Fibroblast of the conjunctiva (primary cell): ENCODE results near the gene TMEM164.
A peak's percentile ranks its signal among the peaks of the same experiment; 100 is the strongest.
"Not testable (repeated sequence)": the region's sequence is repeated elsewhere in the genome, so short reads cannot be mapped to it uniquely, and the experiment has no call there.

Experiments used
- DNase-seq: peaks from one replicate; pipeline ENCODE4 v3.0.0-alpha.2; 2010; ENCODE audit warnings: low read depth

The TMEM164 gene

DNA sequence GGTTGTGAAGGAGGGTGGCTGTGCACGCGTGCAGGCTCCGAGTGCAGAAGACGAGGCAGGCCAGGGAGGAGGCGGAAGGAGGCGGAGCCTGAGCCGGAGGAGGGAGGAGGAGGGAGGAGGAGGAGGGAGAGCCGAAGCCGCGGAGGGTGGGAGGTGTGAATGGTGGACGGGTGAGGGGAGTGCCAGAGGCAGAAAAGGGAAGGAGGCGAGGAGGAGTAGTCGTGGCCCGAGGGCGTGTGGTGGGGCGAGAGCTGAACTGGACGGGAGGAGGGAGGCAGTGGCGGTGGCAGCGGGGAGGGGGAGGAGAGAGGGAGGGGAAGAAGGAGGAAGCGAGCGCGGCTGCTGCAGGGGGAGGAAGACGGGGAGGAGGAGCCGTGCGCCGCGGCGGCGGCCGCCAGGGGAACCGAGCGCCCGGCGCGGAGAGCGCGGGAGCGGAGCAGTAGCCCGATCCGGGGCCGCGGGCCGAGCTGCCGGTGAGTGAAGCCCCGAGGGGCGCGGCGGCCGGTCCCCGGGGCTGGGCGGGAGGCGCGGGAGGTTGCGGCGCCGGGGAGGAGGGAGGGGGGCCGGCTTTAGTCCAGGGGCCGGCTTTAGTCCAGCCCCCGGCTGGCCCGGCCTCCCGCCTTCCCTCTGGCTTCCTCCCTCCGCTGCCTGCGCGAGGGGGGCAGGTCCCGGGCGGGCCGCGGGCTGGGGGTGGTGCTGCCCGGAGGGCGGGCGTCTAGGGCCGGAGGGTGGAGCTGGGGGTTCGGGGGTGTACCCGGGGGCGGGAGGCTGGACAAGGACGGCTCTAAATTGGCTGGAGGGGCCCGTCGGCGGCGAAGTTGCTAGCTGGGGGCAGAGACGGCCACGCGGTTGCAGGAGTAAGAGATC lies at the start of gene TMEM164:
Gene TMEM164, plus strand, starts transcription at position 815 of the 867 bp plus-strand sequence. CDS start 661 bp downstream, outside the sequence.
- DNase-seq: peak; percentile 55

DNA sequence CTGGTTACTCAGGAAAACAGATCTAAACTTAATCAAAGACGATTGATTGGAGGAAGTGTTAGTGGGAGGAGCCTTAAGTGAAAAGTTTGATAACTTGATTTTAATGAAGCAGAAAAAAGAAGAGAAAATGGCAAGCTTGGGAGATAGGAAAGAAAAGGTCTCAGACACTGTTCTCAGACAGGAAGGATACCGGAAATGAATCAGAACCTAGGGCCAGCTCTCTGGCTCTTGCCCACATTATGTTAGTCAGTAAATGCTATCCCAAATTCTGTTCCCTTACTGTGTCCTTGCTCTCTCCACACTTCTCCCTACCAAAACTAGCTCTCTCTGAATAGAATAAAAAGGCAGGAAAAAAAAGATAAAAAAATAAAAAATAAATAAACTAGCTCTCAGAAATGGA lies 48.6 kb upstream of the TMEM164 start:
- no peak for DNase-seq

- DNase-seq: no peak
These were observed 48.0 kb upstream of the TMEM164 start for GRCh38 chrX:109954955-109955354.

DNA sequence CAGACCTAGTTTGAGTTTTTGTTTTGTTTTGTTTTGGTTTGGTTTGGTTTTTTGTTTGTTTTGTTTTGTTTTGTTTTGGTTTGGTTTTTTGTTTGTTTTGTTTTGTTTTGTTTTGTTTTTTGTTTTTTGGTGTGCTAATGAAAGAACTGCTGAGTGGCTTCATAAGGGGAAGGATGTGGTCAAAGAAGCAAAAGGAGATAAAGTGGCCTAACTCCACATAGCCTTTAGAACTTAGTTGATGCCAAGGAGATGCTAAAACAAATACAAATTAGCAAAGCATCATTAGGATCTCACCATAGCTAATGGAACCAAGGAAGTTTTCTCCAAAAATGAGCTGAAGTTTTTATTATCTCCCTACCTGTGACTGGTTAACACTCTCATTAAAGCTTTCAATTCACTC lies 44.6 kb upstream of the TMEM164 start:
- no peak for DNase-seq

- DNase-seq: no peak
These were observed 43.5 kb upstream of the TMEM164 start for GRCh38 chrX:109959356-109959871.

- DNase-seq: no peak
These were observed 38.5 kb upstream of the TMEM164 start for GRCh38 chrX:109964390-109964789.

DNA sequence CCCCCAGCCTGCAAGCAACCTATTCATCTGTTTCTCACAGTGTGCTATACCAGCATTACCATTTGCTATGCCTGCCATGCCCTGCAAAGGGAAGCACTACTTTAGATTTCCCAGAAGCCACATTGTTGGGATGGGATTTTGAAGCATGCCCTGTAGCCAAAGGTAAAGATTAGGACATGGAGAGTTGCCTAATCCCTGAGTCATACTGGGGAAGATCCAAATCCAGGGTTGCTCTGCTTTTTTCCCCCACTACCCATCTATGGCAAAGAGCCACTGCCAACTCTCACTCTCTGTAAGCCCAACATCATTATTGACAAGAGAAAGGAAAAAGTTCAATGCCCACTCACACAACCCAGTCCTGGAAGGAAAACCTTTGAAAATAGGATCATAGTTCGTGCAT lies 36.7 kb upstream of the TMEM164 start:
- DNase-seq: no peak

GRCh38 chrX:109967156-109967555 lies 35.8 kb upstream of the TMEM164 start:
- no peak for DNase-seq

DNA sequence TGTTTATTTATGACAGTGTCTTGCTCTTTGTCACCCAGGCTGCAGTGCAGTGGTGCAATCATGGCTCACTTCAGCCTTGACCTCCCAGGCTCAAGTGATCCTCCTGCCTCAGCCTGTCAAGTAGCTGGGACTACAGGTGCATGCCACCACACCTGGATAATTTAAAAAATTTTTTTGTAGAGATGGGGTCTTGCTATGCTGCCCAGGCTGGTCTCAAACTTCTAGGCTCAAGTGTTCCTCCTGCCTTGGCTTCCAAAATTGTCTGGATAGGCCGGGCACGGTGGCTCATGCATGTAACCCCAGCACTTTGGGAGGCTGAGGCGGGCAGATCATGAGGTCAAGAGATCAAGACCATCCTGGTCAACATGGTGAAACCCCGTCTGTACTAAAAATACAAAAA lies 32.1 kb upstream of the TMEM164 start:
- DNase-seq: not testable (repeated sequence)

DNA sequence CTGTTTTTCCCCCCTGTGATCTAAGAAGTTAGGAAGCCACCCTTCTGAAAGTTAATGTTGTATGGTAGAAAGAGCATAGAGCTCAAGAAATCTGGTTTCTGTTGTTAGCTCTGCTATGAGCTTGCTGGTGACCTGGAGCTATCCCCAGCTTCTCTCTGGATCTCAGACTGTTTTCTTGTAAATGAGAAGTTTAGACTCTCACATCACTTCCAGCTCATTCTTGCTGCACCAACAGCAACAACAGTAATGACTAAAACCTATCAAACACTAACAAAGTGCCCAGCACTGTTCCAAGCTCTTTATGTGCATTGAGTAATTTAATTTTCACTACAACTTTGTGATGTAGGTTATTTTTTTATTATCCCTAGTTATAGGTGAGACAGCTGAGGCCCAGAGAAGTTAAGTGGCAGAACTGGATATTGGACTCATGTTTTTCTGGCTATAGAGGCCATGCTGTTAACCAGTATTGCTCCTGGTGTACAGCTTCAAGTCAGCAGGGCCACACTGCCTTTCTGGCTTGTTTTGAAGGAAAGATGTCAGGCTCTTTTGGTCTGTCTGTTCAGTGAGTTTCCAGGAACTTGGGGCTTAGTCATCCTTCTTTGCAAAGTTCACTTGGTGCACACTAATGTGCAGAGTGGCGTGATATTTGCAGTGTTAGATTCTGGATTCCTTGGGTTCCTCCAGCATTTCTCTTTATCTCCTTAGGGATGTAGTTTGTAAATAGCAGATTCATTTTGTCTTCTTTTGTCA lies 27.8 kb upstream of the TMEM164 start:
- no peak for DNase-seq

DNA sequence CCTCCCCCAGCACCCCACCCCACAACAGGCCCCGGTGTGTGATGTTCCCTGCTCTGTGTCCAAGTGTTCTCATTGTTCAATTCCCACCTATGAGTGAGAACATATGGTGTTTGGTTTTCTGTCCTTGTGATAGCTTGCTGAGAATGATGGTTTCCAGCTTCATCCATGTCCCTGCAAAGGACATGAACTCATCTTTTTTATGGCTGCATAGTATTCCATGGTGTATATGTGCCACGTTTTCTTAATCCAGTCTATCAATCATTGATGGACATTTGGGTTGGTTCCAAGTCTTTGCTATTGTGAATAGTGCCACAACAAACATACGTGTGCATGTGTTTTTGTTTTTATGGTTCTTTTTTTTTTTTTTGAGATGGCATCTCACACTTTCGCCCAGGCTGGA lies 17.7 kb upstream of the TMEM164 start:
- DNase-seq: not testable (repeated sequence)

- no peak for DNase-seq
These were observed 15.0 kb upstream of the TMEM164 start for GRCh38 chrX:109987884-109988283.

GRCh38 chrX:109990582-109991276 lies 12.2 kb upstream of the TMEM164 start:
- DNase-seq: no peak

DNA sequence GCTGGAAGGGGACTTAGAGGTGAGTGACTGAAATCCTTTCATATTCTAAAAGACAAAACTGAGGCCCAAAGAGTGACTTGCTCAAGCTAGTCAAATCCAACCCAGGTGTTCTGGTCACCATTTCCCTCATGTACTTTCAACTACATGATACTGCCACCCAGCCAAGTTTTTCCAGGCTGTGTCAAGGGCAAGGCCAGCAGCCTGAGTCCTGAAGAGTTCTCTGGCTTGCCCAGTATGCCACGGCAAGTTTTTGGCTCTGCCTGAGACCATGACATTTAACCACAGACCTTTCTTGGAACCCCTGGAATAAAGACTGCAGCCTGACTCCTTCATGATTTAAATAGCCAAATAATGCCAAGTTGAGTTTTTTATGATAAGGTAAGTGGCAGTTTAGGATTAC lies 10.7 kb upstream of the TMEM164 start:
- DNase-seq: no peak

DNA sequence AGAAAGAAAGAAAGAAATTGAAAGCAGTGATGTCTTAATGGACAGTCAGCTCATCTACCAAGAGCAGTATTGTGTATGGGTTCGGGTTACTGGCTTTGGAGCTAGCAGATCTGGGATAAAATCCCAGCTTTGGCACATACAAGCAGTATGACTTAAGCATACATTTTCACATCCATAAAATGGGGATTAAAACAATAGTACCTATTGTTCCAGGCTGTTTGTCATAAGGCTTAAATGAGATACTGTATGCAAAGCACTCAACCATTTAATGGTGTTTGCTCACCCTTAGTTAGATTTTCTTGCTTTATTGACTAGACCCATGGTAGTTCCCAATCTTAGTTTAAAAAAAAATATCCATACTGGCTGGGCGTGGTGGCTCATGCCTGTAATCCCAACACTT lies 7.8 kb upstream of the TMEM164 start:
- no peak for DNase-seq

DNA sequence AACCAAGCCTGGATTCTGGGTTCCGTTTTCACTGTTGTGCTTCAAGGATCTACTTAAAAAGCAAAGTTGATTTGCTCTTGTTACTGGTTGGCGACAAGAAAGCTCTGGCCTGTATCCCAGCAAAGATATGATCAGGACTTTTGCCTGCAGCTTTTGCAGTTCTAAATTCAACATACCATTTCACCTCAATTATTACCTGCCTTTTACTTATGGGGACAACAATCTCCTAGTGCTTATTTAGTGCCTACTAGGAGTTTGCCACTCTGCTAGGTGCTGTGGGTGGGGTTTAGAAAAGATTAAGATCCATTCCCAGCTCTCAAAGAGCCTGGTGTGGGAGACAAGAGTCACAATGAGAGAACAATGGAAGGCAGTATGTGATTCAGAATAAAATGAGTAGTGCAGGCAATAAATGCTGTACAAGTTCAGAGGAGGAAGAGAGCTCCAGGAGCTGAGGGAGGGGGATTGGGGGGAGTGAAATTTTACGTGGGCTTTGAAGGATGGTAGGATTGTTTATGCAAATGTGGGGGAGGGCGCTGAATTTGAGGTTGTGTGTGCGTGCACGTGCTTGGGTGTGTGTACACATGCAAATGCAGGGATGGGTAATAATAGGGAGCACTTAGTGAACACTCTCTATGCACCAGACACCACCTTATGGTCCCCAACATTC lies 5.0 kb upstream of the TMEM164 start:
- no peak for DNase-seq

DNA sequence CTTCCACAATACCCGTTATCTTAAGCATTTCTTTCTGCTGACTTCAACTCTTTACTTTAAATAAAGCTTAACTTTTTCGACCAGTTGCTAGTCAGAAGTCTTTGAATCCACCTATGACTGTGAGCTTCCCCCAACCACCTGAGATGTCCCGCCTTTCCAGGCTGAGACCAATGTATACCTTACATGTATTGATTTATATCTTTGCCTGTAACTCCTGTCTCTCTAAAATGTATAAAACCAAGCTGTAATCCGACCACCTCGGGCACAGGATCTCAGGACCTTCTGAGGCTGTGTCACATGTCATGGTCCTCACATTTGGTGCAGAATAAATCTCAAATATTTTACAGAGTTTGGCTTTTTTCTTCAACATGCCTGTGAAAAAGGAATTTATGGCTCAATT lies 2.9 kb upstream of the TMEM164 start:
- DNase-seq: no peak

GRCh38 chrX:110000847-110001713 lies 1.8 kb upstream of the TMEM164 start:
- DNase-seq: no peak

- DNase-seq: no peak
These were observed 1.1 kb upstream of the TMEM164 start for GRCh38 chrX:110001740-110002299.
